GM08714 (cell line): ENCODE results near the gene HSP90AB1.

Experiments used
- H3K4me3 ChIP-seq: fragments of 200-500 bp; sonication (Bioruptor generic); 2 replicates; pipeline ENCODE4 v1.5.1; 2014; ENCODE audit warnings: mild to moderate bottlenecking, low read length, inconsistent platforms
- ZNF274 ChIP-seq: IDR thresholded peaks from 2 replicates; pipeline ENCODE4 v1.6.1; 2012; ENCODE audit warnings: mild to moderate bottlenecking, low read depth, low read length

HSP90AB1 gene

DNA sequence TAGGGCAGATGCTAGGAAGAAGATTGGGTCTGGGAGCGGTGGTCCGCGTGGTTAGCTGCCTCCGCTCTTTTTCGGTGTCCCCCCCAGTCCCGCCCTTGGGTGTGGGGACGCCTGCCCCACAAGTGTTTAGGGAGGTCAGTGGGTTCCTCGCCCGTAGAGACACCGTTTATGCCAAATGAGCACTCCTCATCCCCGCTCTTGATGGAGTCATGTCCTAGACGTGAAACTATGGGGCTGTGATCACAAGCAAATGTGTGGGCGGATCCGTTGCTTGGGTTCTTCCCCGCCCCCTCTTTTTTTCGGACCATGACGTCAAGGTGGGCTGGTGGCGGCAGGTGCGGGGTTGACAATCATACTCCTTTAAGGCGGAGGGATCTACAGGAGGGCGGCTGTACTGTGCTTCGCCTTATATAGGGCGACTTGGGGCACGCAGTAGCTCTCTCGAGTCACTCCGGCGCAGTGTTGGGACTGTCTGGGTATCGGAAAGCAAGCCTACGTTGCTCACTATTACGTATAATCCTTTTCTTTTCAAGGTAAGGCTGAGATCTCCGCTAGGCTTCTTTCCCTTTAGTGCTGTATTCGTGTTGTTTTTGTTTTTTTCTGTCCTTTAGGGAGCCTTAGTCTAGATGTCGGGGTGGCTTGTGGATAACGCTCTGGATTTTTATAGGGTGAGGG, at the start of gene HSP90AB1:
HSP90AB1 (plus strand) TSS at position 439 of the 675 bp plus-strand sequence. CDS start 1,529 bp downstream, outside the sequence.
- H3K4me3 ChIP-seq: peak within 1 kb of the TSS; percentile 98
- no peak for TF ChIP-seq ZNF274

DNA sequence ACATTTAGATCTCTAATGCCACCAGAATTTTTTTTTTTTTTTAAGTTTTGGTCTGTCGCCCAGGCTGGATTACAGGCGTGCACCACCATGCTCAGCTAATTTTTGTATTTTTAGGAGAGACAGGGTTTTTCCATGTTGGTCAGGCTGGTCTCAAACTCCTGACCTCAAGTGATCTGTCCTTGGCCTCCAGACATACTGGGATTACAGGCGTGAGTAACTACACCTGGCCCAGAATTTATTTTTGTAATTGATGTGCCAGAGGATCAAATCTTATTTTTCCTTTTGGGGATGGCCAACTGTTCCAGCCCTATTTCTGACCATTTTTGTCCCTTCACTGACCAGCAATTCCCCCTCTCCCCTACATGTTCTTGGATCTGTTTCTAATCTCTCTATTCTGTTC, 48.2 kb upstream of the HSP90AB1 start:
- TF ChIP-seq ZNF274: no peak
- no peak overlapping the region for H3K4me3 ChIP-seq

DNA sequence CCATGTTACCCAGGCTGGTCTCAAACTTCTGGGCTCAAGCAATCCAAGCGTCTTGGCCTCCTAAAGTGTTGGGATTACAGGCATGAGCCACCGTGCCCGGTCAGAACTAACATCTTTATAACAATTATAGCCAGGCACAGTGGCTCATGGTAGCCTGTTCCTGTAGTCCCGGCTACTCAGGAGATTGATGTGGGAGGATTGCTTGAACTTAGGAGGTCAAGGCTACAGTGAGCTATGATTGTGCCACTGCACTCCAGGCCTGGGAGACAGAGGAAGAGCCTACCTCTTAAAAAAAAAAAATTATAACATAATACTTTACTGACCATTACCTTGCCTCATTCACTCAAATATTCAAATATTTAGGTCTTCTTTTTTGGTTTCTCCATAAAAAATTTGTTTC, 47.0 kb upstream of the HSP90AB1 start:
- H3K4me3 ChIP-seq: no peak overlapping the region
- no peak for TF ChIP-seq ZNF274

DNA sequence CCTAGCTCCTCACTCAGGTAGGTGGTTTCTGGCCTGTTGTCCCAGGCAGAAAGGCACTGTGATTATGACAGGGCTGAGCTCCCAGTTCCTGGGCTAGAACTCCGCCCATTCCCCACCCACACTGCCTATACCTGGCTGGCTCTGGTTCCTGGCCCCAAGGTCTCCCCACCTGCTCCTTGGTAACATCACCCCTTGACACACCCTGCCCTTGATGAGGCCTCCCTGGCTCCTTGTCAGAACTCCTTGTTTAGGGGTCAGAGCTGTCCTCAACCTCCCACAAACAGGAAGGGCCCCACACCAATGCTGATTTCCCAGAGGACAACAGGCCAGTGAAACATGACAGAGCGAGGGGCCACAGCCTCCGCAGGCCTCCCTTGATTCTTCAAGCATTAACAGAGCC, 45.7 kb upstream of the HSP90AB1 start:
- TF ChIP-seq ZNF274: no peak
- no peak overlapping the region for H3K4me3 ChIP-seq

DNA sequence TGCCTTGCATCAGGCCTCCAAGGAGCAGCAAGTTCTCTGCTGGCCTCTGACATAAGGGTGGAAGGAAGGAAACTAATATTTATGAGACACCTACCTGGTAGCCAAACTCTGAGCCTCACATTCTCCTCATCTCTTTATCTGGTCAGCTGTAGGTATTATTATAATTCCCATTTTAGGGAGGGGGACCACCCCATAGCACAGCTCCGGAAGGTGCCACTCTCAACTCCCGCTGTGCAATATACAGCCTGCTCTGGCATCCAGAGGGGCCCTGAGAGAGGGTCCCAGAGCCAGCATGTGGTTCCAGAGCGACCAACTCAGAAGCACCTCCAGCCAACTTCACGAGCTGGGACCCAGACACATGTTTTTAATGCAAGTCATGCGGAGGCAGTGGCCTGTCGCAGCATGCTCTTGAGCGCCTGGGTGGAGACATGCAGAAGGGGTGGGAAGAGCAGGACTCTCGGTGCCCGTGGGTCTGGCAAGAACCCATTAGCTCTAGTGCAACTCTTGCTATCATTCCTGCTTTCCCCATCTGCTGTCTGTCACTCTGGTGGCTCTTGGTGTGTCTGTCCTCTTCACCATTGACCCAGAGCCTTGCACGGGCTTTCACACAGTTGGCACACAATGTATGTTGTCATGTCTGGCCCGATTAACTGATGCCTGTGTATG, 45.1 kb upstream of the HSP90AB1 start:
- no peak for TF ChIP-seq ZNF274
- no peak overlapping the region for H3K4me3 ChIP-seq

DNA sequence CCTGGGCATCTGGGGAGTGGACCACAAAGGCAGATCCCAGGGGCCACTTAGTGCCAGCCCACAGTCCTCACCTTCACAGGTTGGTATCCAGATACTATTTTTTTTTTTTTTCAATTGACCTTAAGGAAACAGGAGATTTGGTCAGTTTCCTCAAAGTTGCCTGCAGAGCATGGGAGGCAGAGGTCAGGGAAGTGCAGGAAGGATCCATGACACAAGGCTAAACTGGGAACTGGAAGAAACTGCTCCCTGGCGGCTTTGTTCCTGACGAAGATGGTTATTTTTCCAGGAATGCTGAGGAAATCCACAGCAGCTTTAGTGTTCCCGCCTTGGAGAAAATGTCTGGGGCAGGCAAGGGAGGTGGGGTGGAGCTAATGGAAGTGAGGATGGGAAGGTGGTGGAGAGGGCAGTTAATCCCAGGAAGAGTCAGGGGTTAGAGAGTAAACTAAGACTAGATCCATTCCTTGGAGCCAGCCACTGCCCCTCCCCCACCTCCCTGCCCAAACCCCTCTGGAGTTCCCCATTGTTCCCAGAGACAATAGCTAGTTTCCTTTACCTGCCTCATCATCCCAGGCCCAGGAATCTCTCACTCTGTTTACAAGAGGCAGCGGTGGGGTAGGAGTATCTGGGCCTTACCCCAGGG, 44.4 kb upstream of the HSP90AB1 start:
- H3K4me3 ChIP-seq: no peak overlapping the region
- no peak for TF ChIP-seq ZNF274

DNA sequence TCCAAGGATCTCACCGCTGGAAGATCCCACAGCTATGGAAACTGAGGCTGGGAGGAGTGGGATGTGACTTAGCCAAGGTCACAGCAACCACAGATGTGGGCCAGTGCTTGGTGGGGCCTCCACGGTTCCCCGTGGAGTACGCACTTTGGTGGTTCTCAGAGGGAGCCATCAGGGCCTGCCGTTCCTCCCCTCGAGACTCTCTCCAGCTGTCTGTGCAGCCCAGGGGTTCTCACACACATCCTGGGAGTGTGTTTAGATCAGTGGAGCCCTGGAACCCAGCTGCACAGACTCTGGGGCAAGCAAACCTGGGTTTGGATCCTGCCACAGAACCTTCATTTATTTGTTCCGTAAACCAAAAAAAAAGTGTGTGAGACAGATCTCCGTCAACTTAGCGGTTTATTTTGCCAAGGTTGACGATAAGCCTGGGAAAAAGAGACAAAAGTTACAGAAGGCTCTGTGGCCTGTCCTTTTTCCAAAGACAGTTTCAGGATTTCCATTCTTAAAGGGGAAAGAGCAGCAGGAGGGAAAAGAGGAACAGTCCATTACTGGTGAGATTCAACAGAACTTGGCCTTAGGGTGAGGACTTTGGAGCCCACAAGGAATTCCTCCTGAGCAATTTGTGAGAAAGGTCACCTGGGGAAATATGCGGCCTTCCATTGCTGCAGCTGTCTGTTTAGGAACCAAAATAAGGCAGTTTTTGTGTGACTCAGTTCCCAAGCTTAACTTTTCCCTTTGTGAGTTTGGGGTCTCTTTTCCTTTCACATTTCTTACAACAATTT, 43.7 kb upstream of the HSP90AB1 start:
- no peak for TF ChIP-seq ZNF274
- H3K4me3 ChIP-seq: no peak overlapping the region

DNA sequence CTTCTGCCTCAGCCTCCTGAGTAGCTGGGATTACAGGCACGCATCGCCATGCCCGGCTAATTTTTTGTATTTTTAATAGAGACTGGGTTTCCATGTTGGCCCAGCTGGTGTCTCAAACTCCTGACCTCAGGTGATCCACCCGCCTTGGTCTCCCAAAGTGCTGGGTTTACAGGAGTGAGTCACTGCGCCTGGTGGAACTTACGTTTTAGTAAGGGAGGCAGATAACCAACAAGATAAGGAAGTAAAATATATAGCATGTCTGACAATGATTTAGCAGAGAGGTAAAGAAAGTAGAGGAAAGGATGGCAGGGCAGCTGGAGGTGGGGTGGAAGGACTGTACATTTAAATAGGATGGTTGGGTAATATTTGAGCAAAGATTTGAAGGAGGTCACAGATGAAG, 42.9 kb upstream of the HSP90AB1 start:
- TF ChIP-seq ZNF274: no peak

DNA sequence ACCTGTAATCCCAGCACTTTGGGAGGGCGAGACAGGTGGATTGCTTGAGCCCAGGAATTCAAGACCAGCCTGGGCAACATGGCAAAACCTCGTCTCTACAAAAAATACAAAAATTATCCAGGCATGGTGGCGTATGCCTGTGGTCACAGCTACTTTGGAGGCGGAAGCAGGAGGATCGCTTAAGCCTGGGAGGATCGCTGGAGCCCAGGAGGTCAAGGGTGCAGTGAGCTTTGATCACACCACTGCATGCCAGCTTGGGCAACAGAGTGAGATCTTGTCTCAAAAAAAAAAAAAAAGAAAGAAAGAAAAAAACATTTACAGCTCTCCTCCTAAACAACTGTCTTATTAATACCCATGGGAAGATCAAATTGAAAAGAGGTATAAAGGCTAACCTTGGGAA, 38.9 kb upstream of the HSP90AB1 start:
- no peak for TF ChIP-seq ZNF274
- H3K4me3 ChIP-seq: no peak overlapping the region

More for the DNA sequence above, 42.9 kb upstream of the HSP90AB1 start:
- H3K4me3 ChIP-seq: no peak overlapping the region

DNA sequence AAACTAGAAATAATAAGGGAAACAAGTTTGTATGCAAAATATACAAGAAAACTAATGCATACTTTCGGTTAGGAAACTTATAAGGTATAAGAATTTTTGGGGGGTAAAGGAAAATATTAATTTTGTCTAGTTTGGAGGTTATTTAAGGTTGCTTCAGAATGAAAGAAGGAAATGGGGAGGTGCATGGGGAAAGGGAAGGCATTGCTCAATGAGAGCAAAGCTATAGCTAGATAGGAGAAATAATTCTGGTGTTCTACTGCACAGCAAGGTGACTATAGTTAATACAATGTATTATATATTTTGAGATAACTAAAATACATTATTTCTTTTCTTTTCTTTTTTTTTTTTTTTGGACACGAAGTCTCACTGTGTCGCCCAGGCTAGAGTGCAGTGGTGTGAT, 35.6 kb upstream of the HSP90AB1 start:
- no peak overlapping the region for H3K4me3 ChIP-seq
- TF ChIP-seq ZNF274: no peak

DNA sequence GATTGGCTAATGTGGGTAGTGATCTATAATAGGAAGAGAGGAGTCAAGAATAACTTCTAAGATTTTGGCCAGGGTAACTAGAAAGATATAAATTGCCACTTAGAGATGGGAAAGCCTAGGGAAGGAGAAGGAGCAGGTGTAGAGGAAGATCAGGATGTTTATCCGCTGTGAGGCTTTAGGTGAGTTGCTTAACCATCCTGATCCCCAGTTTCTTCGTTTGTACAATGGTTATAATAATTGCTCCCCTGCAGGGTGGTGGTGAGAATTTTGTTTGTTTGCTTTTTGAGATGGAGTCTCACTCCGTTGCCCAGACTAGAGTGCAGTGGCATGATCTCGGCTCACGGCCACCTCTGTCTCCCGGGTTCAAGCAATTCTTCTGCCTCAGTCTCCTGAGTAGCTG, 32.6 kb upstream of the HSP90AB1 start:
- no peak for TF ChIP-seq ZNF274
- no peak overlapping the region for H3K4me3 ChIP-seq

DNA sequence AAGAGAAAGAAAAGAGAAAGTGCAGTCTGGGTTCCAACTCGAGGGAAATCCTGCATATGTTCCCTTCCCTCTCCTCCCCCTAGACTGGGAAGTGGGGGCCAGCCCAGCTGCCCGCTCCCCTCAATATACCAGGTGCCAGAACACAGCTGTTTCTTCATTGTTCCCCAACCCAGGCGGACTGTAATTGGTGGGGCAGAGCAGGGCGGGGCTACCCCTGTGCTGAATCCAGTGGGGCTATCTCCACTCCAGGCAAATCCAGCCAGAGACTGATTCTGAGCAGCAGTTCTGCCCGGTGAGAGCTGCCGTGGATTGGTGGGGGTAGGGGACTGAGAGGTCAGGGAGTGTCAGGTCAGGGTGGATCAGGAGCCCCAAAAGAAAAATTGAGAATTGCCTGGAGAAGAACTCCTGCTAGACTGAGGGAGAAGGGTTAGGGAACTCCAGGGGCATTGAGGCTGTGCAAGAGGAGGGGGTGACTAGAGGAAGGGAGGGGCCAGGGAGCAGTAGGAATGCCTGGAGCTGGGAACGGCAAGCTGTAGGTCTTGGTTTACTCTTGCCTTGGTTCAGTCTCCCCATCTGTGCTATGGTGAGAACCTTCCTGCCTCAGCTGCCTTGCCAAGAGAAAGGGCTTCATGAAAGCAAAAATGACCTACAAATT, 30.1 kb upstream of the HSP90AB1 start, which contains the start of gene MYMX:
MYMX (plus strand) TSS at position 250 of the 655 bp plus-strand sequence. CDS start 546 bp downstream, outside the sequence.
- TF ChIP-seq ZNF274: no peak
- no peak within 1 kb of the TSS for H3K4me3 ChIP-seq

DNA sequence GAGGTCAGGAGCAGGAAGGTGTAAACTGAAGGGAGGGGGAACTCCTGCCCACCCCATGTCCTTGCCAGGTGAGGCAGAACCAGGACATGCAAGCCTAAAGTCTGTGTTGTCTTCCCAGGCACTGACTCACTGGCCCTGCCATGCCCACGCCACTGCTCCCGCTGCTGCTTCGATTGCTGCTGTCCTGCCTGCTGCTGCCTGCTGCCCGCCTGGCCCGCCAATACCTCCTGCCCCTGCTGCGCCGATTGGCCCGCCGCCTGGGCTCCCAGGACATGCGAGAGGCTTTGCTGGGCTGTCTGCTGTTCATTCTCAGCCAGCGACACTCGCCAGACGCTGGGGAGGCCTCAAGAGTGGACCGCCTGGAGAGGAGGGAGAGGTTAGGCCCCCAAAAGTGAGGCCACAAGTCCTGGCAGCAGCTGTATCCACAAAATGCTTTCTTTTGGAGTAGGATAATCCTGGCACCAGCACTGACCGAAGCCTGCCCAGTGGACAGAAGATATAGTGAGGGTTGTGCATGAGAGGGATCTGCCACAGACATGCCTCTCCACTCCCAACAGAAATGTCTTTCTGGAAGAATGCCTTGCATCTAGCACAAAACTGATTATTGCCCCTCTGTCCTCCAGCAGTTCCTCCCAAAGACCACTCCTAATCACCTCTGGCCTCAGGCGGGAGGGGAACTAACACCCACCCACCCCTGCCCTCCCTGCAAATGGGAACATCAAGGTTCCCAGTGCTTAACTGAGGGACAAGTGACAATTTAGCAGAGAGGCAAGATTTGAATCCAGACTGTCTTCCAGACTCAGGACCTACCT, 29.4 kb upstream of the HSP90AB1 start:
- TF ChIP-seq ZNF274: no peak
- no peak overlapping the region for H3K4me3 ChIP-seq
